CD4-positive, alpha-beta T cell treated with Interleukin-6 at 100 ng/mL for 8 hours (primary cell): ENCODE data around the gene PLEKHH2.

Experiments used
- DNase-seq: peaks from one replicate; pipeline ENCODE4 v3.0.0-alpha.2; 2020; ENCODE audit warnings: mixed read lengths, low spot score

PLEKHH2 gene

GRCh38 chr2:43812947-43813346, 175.9 kb downstream of the PLEKHH2 start:
- no peak for DNase-seq

- no peak for DNase-seq
These were observed 177.7 kb downstream of the PLEKHH2 start for GRCh38 chr2:43814711-43815110.
